GM19452 (cell line): ENCODE measurements around the gene EHD4.

Experiments
- ATAC-seq: cut with Tn5 transposase; IDR thresholded peaks from one replicate; pipeline ENCODE4 v1.9.1; 2021; ENCODE audit not compliant: unreplicated experiment

Gene EHD4

DNA sequence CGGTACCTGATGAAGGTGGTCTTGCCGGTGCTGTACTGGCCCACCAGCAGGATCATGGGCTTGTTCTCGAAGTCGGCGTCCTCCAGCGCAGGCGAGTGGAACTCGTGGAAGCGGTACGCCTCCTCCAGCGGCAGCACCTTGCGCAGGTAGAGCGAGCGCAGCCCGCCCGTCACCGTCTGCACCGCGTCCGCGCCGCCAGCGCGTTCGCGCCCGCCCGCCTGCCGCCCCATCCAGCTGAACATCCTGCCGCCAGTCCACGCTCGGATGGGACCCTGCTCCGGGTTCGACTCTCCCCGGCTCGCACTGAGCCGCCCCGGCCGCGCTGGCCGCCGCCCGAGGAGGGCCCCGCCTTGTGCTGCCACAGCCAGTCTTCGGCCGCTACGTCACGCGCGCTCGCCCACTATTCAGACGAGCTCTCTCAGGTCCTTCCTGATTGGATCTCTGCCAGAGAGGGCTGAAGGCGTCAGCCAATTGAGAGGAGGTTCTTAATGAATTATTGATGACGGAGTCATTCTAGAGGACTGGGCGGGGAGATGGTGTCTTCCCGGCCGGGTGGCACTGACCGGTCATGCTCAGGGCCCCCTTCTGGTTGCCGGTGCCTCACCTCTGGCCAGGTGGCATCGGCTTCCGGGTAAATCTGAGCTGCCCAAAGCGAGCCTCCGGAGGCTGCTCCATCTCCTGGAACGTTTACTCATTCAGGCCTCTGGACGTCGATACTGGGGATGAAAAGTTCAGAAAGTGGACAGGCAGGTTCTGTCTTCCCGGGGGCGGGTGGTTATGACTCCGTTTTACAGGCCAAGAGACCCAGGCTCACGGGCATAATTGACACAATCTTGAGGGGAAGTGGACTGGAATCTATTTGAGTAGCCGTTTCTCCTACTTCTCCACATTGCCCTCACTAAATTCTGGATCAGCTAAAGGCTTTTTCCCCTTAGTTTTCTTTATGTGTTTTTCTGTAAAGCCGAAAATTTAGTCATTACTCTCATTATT lies at the start of gene EHD4:
Gene EHD4 (minus strand): TSS at position 305 of the 990 bp plus-strand sequence. CDS start 63 bp downstream, at position 242.
- ATAC-seq, result peak; percentile 76

- ATAC-seq, result no peak
Measured at GRCh38 chr15:42021593-42021992, 49.2 kb upstream of the EHD4 start.

DNA sequence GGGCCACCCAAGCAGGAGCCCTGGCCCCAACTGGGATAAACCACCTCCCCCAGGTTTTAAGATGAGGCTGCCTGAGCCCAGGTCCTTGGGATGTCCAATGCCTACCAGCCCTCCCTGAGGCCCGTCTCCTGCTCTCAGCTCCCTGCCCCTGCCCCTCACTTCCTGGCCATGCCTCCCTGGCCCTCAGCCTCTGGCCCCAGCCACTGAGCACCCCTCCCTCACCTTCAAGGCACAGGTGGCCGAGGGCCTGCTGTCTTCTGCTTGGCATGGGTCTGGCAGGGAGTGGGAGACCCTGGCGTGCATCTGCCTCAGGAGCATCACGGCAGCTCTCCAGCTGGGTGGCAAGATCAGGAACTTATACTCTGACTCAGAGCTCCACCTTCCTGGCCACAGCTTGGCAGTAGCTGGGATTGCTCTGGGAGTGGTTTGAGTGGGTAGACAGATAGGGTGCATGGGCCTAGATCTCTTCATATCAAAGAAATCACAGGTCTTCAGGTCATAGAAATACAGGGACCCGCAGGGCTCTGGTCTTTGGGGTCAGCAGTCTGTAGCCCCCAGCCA lies 48.4 kb upstream of the EHD4 start, which contains the start of gene PLA2G4E:
Gene PLA2G4E (minus strand): TSS at position 330 of the 561 bp plus-strand sequence. CDS start 12 bp downstream, at position 318.
- ATAC-seq, result no peak

- no peak for ATAC-seq
Measured at GRCh38 chr15:42018306-42019224, 46.2 kb upstream of the EHD4 start.

- no peak for ATAC-seq
Measured at GRCh38 chr15:42016971-42017370, 44.6 kb upstream of the EHD4 start.

DNA sequence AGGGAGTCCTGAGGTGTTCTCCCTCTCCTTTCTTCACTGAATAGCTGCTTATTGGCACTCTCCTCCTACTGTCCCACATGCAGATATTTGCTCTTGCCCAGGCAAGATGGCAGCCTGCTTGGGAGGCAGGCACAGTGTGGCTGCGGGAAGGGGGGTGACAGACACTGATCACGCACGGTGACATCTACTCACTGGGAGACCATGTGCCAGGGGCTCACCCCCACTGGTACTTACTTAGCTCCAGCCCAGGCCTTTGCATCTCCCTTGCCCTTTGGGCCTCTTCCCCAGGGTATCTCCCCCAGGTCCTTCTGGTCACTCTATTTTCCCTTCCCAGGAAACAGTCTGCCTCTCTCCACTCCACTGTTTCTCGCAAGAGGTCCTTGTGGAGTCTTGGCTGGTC lies 42.0 kb upstream of the EHD4 start:
- no peak for ATAC-seq

DNA sequence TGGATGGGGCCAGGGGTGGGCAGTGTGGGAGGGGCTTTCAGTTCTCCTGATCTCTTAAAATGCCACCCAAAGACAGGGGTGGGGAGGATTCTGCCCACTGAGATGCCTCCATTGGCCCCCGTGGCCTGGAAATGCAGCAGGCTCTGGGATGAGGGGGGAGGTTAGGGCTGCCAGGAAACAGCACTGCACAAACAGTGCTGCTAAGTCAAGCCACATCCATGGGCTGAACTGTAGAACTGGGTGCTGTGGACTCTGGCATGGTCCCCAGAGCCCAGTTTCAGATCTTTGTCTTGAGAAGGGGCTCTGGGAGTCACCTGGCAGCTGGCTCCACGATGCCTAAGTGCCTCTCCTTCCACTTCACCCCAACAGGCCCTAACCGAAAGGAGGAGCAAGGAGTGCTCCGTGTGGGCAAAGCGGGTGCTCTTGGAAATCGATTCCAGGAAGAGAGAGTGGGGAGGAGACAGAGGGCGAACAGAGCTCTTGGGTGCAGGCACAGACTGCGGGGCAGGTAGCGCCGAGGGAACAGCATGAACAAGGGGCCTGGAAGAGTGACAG lies 40.6 kb upstream of the EHD4 start:
- no peak for ATAC-seq

DNA sequence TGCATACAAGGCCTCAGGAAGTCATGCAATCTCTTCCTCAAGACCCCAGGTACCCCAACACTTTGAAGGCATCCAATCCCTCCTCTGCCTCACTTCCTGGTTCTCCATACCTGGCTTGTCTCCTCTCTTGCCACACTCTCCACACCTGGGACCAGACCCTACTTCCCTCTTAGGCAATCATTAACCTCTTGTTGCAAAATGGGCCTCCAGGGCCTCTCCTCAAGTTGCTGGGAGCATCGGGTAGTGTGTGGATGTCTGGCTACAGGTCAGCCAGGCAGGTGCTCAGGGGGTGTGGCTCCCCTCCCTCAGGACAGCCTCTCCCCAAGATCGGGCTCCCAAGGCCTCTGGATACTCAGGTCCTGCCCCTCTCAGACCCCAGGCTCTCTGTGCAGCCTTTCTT lies 39.9 kb upstream of the EHD4 start:
- ATAC-seq, result no peak

- no peak for ATAC-seq
Measured at GRCh38 chr15:42011074-42011473, 38.7 kb upstream of the EHD4 start.

DNA sequence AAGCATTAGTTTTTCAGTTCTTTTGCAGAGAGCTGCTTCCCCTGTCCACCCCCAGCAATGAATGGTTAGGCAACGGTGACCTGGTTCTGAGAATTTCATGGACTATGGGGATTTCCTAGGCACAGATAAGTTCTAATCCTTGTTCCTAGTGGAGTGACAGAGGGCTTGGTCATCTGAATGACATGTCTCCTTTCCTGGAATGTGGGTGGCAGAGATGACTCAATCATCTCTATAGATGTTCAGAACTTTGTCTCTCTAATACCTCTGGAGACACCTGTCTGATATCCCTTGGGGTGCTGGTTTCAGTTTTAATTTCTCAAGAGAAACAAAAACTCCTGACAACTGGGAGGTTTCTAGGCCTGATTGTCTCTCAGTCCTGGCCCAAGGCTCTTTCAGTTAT lies 38.1 kb upstream of the EHD4 start:
- peak; percentile 64 for ATAC-seq

DNA sequence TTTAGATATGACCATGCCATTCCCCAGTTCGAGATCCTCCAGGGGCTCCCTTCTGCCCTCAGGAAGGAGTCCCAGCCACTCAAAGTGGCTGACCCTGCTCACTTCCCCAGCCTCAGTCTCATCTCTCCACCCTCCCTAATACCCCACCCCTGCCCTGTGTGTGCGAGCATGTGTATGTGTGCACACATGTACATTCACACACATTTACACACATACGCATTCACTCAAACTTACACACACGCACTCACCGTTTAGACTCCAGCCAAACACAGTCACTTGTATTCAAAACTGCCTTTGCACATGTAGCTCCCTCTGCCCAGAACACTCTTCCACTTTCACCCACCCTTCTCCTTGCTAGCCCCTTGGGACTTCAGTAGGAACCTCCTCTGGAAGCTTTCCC lies 37.1 kb upstream of the EHD4 start:
- no peak for ATAC-seq

DNA sequence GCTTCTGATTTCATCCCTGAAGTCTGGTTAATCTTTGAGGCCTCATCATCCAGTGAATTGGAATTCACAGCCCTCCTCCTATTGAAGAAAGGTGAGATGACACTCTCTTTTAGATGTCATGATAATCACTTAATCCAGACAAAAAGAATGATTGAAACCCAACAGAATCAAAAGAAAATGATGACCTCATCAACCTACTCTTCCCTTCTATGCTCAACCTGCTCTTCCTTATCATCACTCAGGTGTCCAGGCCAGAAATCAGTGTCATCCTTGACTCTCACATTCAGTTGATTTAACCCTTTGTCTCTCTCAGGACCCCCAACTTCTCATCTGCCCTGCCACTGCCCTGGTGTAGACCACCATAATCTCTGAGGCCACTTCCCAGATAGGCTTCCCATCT lies 36.7 kb upstream of the EHD4 start:
- no peak for ATAC-seq

GRCh38 chr15:42007386-42007785 lies 35.0 kb upstream of the EHD4 start:
- no peak for ATAC-seq

DNA sequence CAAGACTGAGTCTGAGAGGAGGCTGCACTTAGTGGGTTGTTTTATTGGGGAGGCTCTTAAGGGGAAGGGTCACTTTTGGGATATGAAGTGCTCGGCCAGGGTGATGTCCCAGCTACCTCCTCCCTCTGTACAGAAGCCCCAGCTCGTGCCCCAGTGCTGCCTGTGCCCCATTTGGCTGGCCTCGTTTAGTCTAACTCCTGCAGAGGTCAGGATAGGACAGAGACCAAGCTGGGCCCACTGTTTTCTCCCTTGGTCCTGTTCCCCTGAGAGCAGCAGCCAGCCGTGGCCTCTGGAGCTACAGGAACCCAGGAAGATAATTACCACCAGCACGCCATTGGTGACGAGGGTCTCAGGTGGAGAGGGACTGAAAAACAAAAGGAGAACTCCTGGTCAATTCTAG lies 30.0 kb upstream of the EHD4 start:
- ATAC-seq, result no peak

DNA sequence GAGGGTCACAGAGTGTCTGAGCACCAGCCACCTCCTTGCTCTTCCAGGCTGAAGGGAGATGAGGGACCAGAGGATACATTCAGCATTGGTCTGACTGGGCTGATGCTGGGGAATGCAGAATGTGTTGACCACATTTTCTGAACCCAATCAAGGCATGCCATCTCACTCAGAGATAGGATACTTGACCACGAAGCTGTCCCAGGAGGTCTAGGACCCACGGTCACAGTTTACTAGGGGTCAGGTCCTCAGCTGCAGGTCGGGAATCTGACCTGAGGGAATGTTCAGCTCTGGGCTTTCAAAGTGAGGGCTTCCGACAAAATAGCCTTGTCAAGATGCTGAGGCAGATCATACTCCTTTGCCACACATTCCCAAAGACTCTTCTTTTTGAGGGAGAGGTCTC lies 28.9 kb upstream of the EHD4 start:
- no peak for ATAC-seq

- ATAC-seq, result no peak
Measured at GRCh38 chr15:41999290-42000285, 27.2 kb upstream of the EHD4 start.

GRCh38 chr15:41997845-41998244 lies 25.5 kb upstream of the EHD4 start:
- no peak for ATAC-seq

- ATAC-seq, result no peak
Measured at GRCh38 chr15:41996921-41997592, 24.7 kb upstream of the EHD4 start.

DNA sequence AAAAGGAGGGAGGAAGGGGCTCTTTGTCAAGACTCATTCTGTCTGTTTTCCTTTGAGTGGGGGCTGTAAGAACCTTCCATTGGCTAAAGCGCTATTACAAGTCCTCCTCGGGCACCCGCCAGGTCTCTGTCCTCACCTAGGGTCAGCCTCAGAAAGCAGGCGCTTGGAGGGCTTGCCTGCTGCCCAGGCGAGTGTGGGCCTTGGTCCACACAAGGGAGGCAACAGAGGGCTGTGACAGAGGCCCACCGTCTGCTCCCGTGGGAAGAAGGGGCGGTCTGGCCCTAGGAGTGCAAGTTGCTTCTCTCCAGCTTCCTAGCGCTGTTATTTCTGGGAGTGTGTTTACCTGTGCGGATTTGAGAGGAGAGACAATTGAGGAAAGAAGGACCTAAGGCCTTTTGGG lies 24.0 kb upstream of the EHD4 start:
- ATAC-seq, result no peak
